GM12878 (cell line): ENCODE results near the gene IFNE. TPM values are rescaled to one million over a fixed set of nuclear protein-coding genes. Genes with fewer than 3 reads are reported as not detected.

ENCODE experiments used
- ATAC-seq: fragments of 200-7000 bp; cut with Tn5 transposase; 3 replicates; pipeline ENCODE4 v1.9.1; 2020; ENCODE audit warnings: mild to moderate bottlenecking, moderate library complexity
- BruUV-seq: library from RNA; stranded (reverse); fragments of 400-500 nt; replicated peaks from 2 replicates; lab custom pipeline; 2021; lab: Mats Ljungman, UMichigan
- CTCF ChIA-PET: fragments of 300-600 bp; sonication (Branson Sonifier 250); formaldehyde crosslinking; extraction: SDS; loops from one replicate; lab custom pipeline; 2021; ENCODE audit warnings: inconsistent platforms; lab: Yijun Ruan, JAX
- POLR2A ChIA-PET: fragments of 350-600 bp; formaldehyde crosslinking; extraction: SDS; loops from one replicate; lab custom pipeline; 2021; ENCODE audit warnings: inconsistent platforms; lab: Charles Lee
- RAD21 ChIA-PET: fragments of 300-600 bp; sonication (Branson Sonifier 250); formaldehyde crosslinking; loops from one replicate; lab custom pipeline; 2023; ENCODE audit warnings: antibody characterized with exemption; ENCODE audit not compliant: unreplicated experiment; lab: Charles Lee
- SMC1A ChIA-PET: fragments of 300-600 bp; sonication (Branson Sonifier 250); formaldehyde crosslinking; loops from one replicate; lab custom pipeline; 2023; ENCODE audit not compliant: unreplicated experiment, uncharacterized antibody; lab: Charles Lee
- DNase-seq: peaks from one replicate; pipeline ENCODE4 v3.0.0-alpha.2; 2011; ENCODE audit warnings: low read depth, low spot score
- FAIRE-seq: peaks from 3 replicates; lab custom pipeline; 2011; peaks lifted over from hg19 to GRCh38; lab: Jason Lieb, UNC
- H2AFZ ChIP-seq: 2 replicates; pipeline ENCODE4 v1.6.0; 2011; ENCODE audit warnings: low read depth, low read length, control low read depth; ENCODE audit not compliant: control insufficient read depth
- H3K27ac ChIP-seq: 2 replicates; pipeline ENCODE4 v1.5.1; 2011; ENCODE audit warnings: control low read depth; ENCODE audit not compliant: control insufficient read depth, insufficient read depth
- H3K27me3 ChIP-seq, 2 experiments: replicated peaks in 1 of 2; 2 replicates each; pipeline versions ENCODE4 v1.6.0 to v1.6.1; 2011; ENCODE audit warnings: low read length in 1 of 2; ENCODE audit not compliant: control insufficient read depth in 2 of 2, insufficient read depth in 2 of 2
- H3K36me3 ChIP-seq, 2 experiments: 2 replicates each; pipeline ENCODE4 v1.5.1; 2011; ENCODE audit warnings: low read length in 1 of 2; ENCODE audit not compliant: control insufficient read depth in 2 of 2, insufficient read depth in 2 of 2
- H3K4me1 ChIP-seq: 2 replicates; pipeline ENCODE4 v1.6.1; 2011; ENCODE audit warnings: mild to moderate bottlenecking, low read length, moderate library complexity, mixed read lengths; ENCODE audit not compliant: control insufficient read depth, insufficient read depth
- H3K4me2 ChIP-seq: 2 replicates; pipeline ENCODE4 v1.6.0; 2011; ENCODE audit warnings: control low read depth; ENCODE audit not compliant: control insufficient read depth, insufficient read depth
- H3K4me3 ChIP-seq: fragments of 200-600 bp; sonication (generic); 2 replicates; pipeline ENCODE4 v1.5.1; 2016
- H3K79me2 ChIP-seq: 2 replicates; pipeline ENCODE4 v1.6.0; 2011; ENCODE audit warnings: low read length; ENCODE audit not compliant: control insufficient read depth, insufficient read depth
- H3K9ac ChIP-seq: 2 replicates; pipeline ENCODE4 v1.8.0; 2011; ENCODE audit warnings: low read length, control low read depth, mixed read lengths; ENCODE audit not compliant: control insufficient read depth, insufficient read depth
- H3K9me3 ChIP-seq: replicated peaks from 3 replicates; pipeline ENCODE4 v1.5.1; 2011; ENCODE audit warnings: mild to moderate bottlenecking, low read length; ENCODE audit not compliant: control insufficient read depth, insufficient read depth
- H4K20me1 ChIP-seq: 2 replicates; pipeline ENCODE4 v1.6.0; 2011; ENCODE audit not compliant: control insufficient read depth, insufficient read depth
- ATF3 ChIP-seq: IDR thresholded peaks from 2 replicates; pipeline ENCODE4 v1.6.1; 2011; ENCODE audit warnings: low read depth, mild to moderate bottlenecking, low read length, moderate library complexity, borderline replicate concordance; ENCODE audit errors: extremely low read depth
- ATF7 ChIP-seq: fragments of 450-650 bp; IDR thresholded peaks from 2 replicates; pipeline ENCODE4 v1.6.1; 2016; ENCODE audit warnings: low read depth, mild to moderate bottlenecking
- FOXK2 ChIP-seq: fragments of 450-650 bp; IDR thresholded peaks from 2 replicates; pipeline ENCODE4 v1.6.1; 2017; ENCODE audit warnings: mild to moderate bottlenecking, moderate library complexity
- IKZF2 ChIP-seq, 2 experiments: fragments of 450-650 bp; IDR thresholded peaks; 2 replicates each; pipeline ENCODE4 v1.6.1; 2017; ENCODE audit warnings: mild to moderate bottlenecking in 2 of 2, moderate library complexity in 2 of 2
- IRF3 ChIP-seq: fragments of 450-650 bp; IDR thresholded peaks from 2 replicates; pipeline ENCODE4 v1.6.1; 2014; ENCODE audit warnings: mild to moderate bottlenecking
- KAT2A ChIP-seq: conservative IDR thresholded peaks from 2 replicates; pipeline ENCODE4 v1.6.1; 2011; ENCODE audit warnings: low read depth, low read length; ENCODE audit not compliant: control insufficient read depth
- MTA2 ChIP-seq: fragments of 450-650 bp; IDR thresholded peaks from 2 replicates; pipeline ENCODE4 v1.6.1; 2016; ENCODE audit warnings: low read depth, mild to moderate bottlenecking, moderate library complexity
- MYB ChIP-seq: fragments of 150-350 bp; IDR thresholded peaks from 2 replicates; pipeline ENCODE4 v1.6.1; 2014; ENCODE audit warnings: mild to moderate bottlenecking, low read depth, low read length, borderline replicate concordance
- NFXL1 ChIP-seq: fragments of 450-650 bp; IDR thresholded peaks from 2 replicates; pipeline ENCODE4 v1.6.1; 2017; ENCODE audit warnings: antibody characterized with exemption, mild to moderate bottlenecking, borderline replicate concordance
- NR2C1 ChIP-seq: fragments of 450-650 bp; IDR thresholded peaks from 2 replicates; pipeline ENCODE4 v1.6.1; 2017; ENCODE audit warnings: antibody characterized with exemption, mild to moderate bottlenecking, moderate library complexity
- RAD21 ChIP-seq: IDR thresholded peaks from 2 replicates; pipeline ENCODE4 v1.6.1; 2011; ENCODE audit warnings: mild to moderate bottlenecking, low read depth, low read length, moderate library complexity; ENCODE audit not compliant: insufficient read depth
- RAD51 ChIP-seq: fragments of 450-650 bp; IDR thresholded peaks from 2 replicates; pipeline ENCODE4 v1.6.1; 2016; ENCODE audit warnings: moderate library complexity, mild to moderate bottlenecking, inconsistent platforms
- RBBP5 ChIP-seq: fragments of 200-600 bp; sonication (generic); conservative IDR thresholded peaks from 2 replicates; pipeline ENCODE4 v1.6.1; 2016
- RELA ChIP-seq: fragments of 450-650 bp; IDR thresholded peaks from 2 replicates; pipeline ENCODE4 v1.8.0; 2014; ENCODE audit warnings: borderline replicate concordance; ENCODE audit not compliant: partially characterized antibody
- SMC3 ChIP-seq: IDR thresholded peaks from 2 replicates; pipeline ENCODE4 v1.6.1; 2011; ENCODE audit warnings: low read length, improper control_type of control experiment, borderline replicate concordance
- SREBF1 ChIP-seq: IDR thresholded peaks from 2 replicates; pipeline ENCODE4 v1.6.1; 2012; ENCODE audit warnings: mild to moderate bottlenecking, low read length
- USF1 ChIP-seq: IDR thresholded peaks from 2 replicates; pipeline ENCODE4 v1.6.1; 2011; ENCODE audit warnings: borderline replicate concordance, low read depth, mild to moderate bottlenecking, moderate library complexity, mixed read lengths, low read length; ENCODE audit not compliant: insufficient read depth; ENCODE audit errors: extremely low read length
- WGBS: methylation state at CpG from one replicate; pipeline ENCODE4 v1.1.6; 2016; ENCODE audit warnings: low lambda C conversion rate; ENCODE audit not compliant: insufficient replicate concordance, insufficient coverage; ENCODE audit errors: missing lambda C conversion rate; 5-methylcytosine and 5-hydroxymethylcytosine counted together
- in situ Hi-C: fragments of 300-500 bp; cut with MboI; formaldehyde crosslinking; loops from 9 replicates; pipeline ENCODE4 v1.14.3; 2018; ENCODE audit warnings: mixed read lengths
- intact Hi-C: fragments of 100-400 bp; cut with micrococcal nuclease; formaldehyde crosslinking; loops from one replicate; pipeline ENCODE4 v1.14.2; 2022; ENCODE audit not compliant: unreplicated experiment
- polyA plus RNA-seq, 11 experiments: library from polyadenylated mRNA; depleted of rRNA in 4 of 11; unstranded in 6 of 11; stranded (reverse) in 5 of 11; fragments of >200 nt; fragmentation: Nextera tagmentation in 4 of 11; fragmentation: Illumina TruSeq in 1 of 11; extraction: Ambion mirVana in 4 of 11; extraction: Trizol in 1 of 11; gene quantifications; 1 replicate in 1 of 11; 2 replicates in 10 of 11; pipeline versions ENCODE4 v1.2.1 to v1.2.3, GENCODE V29; 2011 to 2016; ENCODE audit warnings: inconsistent platforms in 2 of 11, missing spikeins in 2 of 11, low read depth in 1 of 11
- total RNA-seq, 4 experiments: library from RNA; depleted of rRNA in 3 of 4; stranded (reverse); fragments of >200 nt in 3 of 4; fragmentation: Illumina TruSeq in 1 of 4; extraction: Trizol in 1 of 4; gene quantifications; 2 replicates each; pipeline versions ENCODE4 v1.2.1 to v1.2.3, GENCODE V29; 2013 to 2021

IFNE gene
- total and polyA plus RNA-seq, 10 of the 15 experiments (the other 5 are each of a cell fraction or from before 2014, with no cell fraction given) = not detected

- BruUV-seq = no TSS peak
- Histone ChIP-seq H3K4me1 (no peaks in the 10 kb centered on the region), H3K9ac (no peak overlapping the region), H3K4me3 (no peak overlapping the region), H3K79me2 (no peaks in the 10 kb centered on the region), H3K27ac (no peak overlapping the region), H3K27me3 (peaks cover 0 to 2% of the 10 kb centered on the region in 2 experiments; a peak in 2 of 4 replicates), H2AFZ (no peak overlapping the region), H3K9me3 (no peaks in the 10 kb centered on the region), H3K4me2 (no peak overlapping the region), H4K20me1 (no peaks in the 10 kb centered on the region), H3K36me3 (no peaks in the 10 kb centered on the region)
- DNase-seq (no peak), ATAC-seq (no peak), FAIRE-seq (no peak)
- ChIA-PET SMC1A (no interaction called here), CTCF (interaction anchor here (1.1 kb wide), 1 partner anchor 16 kb away, joined by 3 read pairs; no protein-coding TSS in a partner anchor), POLR2A (no interaction called here), RAD21 (no interaction called here)
- 32% methylated on average over 4 of the region's 4 CpGs for WGBS
- intact Hi-C loops (no loop called here), in situ Hi-C loops (no loop called here)
- no peak for TF ChIP-seq IRF3
- TF ChIP-seq KAT2A = no peak
- no peak for TF ChIP-seq MTA2
- TF ChIP-seq SMC3 = no peak
- no peak for TF ChIP-seq RAD51
- TF ChIP-seq ATF7 = no peak
- TF ChIP-seq MYB = no peak
- TF ChIP-seq ATF3 = no peak
- TF ChIP-seq NR2C1 = no peak
- TF ChIP-seq NFXL1 = no peak
- no peak for TF ChIP-seq IKZF2 (IDR thresholded peaks at IDR 0.05)
- TF ChIP-seq USF1 = no peak
- TF ChIP-seq RBBP5 = no peak
- no peak for TF ChIP-seq RELA
- no peak for TF ChIP-seq RAD21
- no peak for TF ChIP-seq FOXK2
- no peak for TF ChIP-seq SREBF1
Observed at GRCh38 chr9:21506626-21507482, 24.7 kb upstream of the IFNE start.
